Upper lobe of left lung (tissue), 4 donors: ENCODE measurements around the gene SLC1A7.

Experiments
- EP300 ChIP-seq, 4 donors: sonication (generic); formaldehyde crosslinking; IDR thresholded peaks; one replicate each; pipeline ENCODE4 v1.5.1; 2017; ENCODE audit warnings: antibody characterized with exemption in 4 of 4, control low read depth in 2 of 4
- POLR2A ChIP-seq, 4 donors: fragments of 450-650 bp; IDR thresholded peaks; one replicate each; pipeline ENCODE4 v1.5.1; 2016 to 2017; ENCODE audit warnings: antibody characterized with exemption in 4 of 4, mild to moderate bottlenecking in 2 of 4
- POLR2AphosphoS5 ChIP-seq, 2 donors: sonication (generic); formaldehyde crosslinking; IDR thresholded peaks; one replicate each; pipeline ENCODE4 v1.5.1; 2017; ENCODE audit warnings: antibody characterized with exemption in 2 of 2
- TF ChIP-seq, protein P1 (sequence below), 6 experiments: fragments of 450-650 bp in 4 of 6; fragments of 200-600 bp in 2 of 6; sonication (generic) in 2 of 6; IDR thresholded peaks; one replicate each; pipeline ENCODE4 v1.5.1; 2016 to 2019; ENCODE audit warnings: antibody characterized with exemption in 6 of 6

DNA sequence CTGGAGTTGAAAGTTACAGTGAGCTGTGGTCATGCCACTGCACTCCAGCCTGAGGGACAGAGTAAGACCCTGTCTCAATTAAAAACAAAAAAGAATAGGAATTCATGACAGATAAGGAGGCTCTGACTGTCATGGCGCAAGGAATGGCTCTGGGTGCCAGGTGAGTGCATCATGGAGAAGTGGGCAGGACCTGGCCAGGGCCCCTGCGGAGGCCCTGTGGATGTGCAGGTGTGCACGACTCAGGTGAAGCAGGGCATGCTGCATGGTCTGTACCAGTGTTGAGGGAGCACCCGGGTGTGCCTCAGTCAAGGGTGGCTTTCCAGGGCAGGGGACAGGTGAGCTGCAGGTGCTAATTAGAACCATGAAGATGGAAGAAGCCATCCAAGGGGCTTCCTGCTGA, 14.0 kb downstream of the SLC1A7 start:
- TF ChIP-seq, protein P1, sequence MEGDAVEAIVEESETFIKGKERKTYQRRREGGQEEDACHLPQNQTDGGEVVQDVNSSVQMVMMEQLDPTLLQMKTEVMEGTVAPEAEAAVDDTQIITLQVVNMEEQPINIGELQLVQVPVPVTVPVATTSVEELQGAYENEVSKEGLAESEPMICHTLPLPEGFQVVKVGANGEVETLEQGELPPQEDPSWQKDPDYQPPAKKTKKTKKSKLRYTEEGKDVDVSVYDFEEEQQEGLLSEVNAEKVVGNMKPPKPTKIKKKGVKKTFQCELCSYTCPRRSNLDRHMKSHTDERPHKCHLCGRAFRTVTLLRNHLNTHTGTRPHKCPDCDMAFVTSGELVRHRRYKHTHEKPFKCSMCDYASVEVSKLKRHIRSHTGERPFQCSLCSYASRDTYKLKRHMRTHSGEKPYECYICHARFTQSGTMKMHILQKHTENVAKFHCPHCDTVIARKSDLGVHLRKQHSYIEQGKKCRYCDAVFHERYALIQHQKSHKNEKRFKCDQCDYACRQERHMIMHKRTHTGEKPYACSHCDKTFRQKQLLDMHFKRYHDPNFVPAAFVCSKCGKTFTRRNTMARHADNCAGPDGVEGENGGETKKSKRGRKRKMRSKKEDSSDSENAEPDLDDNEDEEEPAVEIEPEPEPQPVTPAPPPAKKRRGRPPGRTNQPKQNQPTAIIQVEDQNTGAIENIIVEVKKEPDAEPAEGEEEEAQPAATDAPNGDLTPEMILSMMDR (IDR thresholded peaks at IDR 0.05) = no peak
- TF ChIP-seq POLR2A (IDR thresholded peaks at IDR 0.05) (no peak), EP300 (IDR thresholded peaks at IDR 0.05) (no peak), POLR2AphosphoS5 (IDR thresholded peaks at IDR 0.05) (no peak)
